Measurements from ENCODE around the gene OSTN.
"Not testable (repeated sequence)": the region's sequence is repeated elsewhere in the genome, so short reads cannot be mapped to it uniquely, and the experiment has no call there.

The OSTN gene

DNA sequence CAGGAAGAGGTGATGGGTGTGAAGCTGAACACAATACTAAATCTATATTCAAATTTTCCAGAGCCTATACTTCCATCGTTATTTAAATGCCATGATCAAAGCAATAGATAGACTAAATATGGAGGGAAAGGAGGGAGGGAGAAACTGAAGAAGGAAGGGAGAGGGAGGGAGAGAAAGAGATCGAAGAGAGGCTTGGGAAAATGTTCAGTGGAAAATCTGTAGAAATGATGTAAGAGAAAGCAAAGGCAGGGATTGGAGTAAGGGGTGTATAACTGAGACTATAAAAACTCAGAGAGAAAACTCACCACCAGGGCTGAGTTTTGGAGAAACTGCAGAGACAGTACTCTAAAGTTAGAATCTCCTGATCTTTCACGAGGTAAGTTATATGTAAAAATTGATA is at the start of gene OSTN:
TSS of gene OSTN (plus strand) at position 310 of the 400 bp plus-strand sequence. CDS start 13,292 bp downstream, outside the sequence.
- no peak for DNase-seq (ENCODE audit: low read depth in 2 of 2)

GRCh38 chr3:191151653-191152052 is 47.4 kb upstream of the OSTN start:
- DNase-seq (ENCODE audit: low read depth in 2 of 2) = no peak

DNA sequence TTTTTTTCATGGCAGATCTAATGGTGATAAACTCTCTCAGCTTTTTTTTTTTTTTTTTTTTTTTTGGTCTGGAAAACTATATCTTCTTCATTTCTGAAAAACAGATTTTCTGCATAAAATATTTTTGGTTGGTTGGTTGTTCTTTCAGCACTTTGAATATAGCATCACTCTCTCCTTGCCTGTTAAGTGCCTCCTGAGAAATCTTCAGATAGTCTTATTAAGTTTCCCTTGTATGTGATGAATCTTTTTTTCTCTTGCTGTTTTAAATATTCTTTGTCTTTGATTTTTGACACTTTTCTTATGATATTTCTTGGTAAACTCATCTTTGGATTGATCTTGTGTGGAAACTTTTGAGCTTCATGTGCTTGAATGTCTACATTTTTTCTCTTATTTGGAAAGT is 44.2 kb upstream of the OSTN start:
- no peak for DNase-seq (ENCODE audit: low read depth in 2 of 2)

- no peak for DNase-seq (ENCODE audit: low read depth in 2 of 2)
Observed at GRCh38 chr3:191158247-191158646, 40.8 kb upstream of the OSTN start.

GRCh38 chr3:191158815-191159214 is 40.2 kb upstream of the OSTN start:
- no peak for DNase-seq (ENCODE audit: low read depth in 2 of 2)

DNA sequence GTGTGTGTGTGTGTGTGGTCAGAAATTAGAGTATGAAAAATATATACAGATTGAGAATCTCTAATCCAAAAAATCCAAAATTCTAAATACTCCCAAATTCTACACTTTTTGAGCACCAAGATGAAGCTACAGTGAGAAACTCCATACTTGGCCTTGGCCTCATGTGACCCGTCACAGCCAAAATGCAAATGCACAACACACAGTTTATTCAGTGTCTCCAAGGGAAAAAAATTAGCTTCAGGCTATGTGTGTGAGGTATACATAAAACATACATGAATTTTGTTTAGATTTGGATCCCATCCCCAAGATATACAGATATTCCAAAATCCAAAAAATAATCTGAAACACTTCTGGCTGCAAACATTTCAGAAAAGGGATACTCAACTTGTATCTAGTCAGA is 33.2 kb upstream of the OSTN start:
- no peak for DNase-seq (ENCODE audit: low read depth in 2 of 2)

GRCh38 chr3:191166368-191166767 is 32.7 kb upstream of the OSTN start:
- no peak for DNase-seq (ENCODE audit: low read depth in 2 of 2)

GRCh38 chr3:191169566-191169965 is 29.5 kb upstream of the OSTN start:
- no peak for DNase-seq (ENCODE audit: low read depth in 2 of 2)

- no peak for DNase-seq (ENCODE audit: low read depth in 2 of 2)
Observed at GRCh38 chr3:191170097-191170496, 28.9 kb upstream of the OSTN start.

- no peak for DNase-seq (ENCODE audit: low read depth in 2 of 2)
Observed at GRCh38 chr3:191175102-191175501, 23.9 kb upstream of the OSTN start.

- no peak for DNase-seq (ENCODE audit: low read depth in 2 of 2)
Observed at GRCh38 chr3:191176038-191176785, 22.8 kb upstream of the OSTN start.

- DNase-seq (ENCODE audit: low read depth in 2 of 2) = not testable (repeated sequence)
Observed at GRCh38 chr3:191185382-191185781, 13.7 kb upstream of the OSTN start.

DNA sequence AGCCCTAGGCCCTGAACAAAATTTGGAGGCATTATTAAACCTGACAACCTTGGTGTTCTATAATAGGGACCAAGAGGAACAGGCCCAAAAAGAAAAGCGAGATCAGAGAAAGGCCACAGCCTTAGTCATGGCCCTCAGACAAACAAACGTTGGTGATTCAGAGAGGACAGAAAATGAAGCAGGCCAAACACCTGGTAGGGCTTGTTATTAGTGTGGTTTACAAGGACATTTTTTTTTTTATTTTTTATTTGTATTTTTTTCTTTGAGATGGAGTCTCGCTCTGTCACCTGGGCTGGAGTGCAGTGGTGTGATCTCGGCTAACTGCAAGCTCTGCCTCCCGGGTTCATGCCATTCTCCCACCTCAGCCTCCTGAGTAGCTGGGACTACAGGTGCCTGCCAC is 10.8 kb upstream of the OSTN start:
- DNase-seq (ENCODE audit: low read depth in 2 of 2) = not testable (repeated sequence)

- not testable (repeated sequence) for DNase-seq (ENCODE audit: low read depth in 2 of 2)
Observed at GRCh38 chr3:191192270-191192669, 6.8 kb upstream of the OSTN start.

DNA sequence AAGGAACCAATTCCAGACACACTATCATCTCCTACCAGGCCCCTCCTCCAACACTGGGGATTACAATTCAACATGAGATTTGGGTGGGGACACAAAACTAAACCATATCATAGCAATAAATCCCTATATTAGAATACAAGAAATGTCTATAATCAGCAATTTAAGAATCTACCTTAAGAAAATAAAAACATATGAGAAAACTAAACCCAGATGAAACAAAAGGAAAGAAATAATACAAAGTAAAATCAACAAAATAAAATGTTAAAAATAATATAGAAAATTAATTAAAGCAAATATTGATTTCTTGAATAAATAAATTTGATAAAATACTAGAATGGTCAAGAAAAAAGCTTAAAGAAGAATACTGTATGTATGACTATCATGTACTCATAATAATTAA is 6.1 kb upstream of the OSTN start:
- DNase-seq (ENCODE audit: low read depth in 2 of 2) = no peak

DNA sequence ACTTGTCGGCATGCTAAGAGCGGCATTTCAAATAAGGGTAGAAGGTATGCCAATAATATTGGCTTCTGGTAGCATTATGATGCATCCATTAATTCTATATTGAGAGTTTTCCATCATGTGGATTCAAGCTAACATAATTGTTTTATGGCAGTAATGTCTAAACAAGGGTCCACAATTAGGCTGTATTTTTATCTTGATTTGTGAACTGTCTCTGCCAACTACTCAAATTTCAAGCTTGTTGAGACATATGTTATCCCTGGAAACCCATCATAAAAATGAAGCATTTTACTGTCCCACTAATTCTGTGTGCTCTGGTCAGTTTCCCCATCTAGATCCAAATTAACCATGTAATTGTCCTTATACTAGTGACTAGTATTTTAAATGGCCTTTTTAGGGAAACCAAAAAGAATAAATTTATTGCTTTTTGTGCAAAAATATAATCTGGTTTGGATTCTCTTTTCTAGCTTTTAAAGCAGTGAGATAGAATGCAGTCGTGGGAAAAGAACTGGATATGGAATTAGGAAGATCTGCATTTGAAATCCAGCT is 1.2 kb upstream of the OSTN start:
- no peak for DNase-seq (ENCODE audit: low read depth in 2 of 2)

DNA sequence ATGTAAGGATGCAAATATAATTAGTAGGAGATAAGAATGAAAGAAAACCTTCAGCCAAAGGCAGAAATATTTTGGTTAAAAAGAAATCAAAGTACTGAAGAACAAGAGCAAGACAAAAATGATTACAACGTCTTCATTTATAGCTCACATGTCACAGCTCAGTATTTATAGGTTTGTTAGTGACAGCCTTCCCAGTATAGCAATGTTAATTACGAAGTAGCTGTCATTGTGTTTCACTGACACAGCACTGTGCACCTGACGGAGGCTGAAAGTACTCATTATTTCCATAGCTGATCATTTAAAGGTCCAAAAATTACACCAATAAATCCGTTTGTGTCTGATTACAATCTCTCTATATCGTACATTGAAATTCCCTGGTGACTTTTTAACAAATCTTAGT is 561 bp upstream of the OSTN start:
- no peak for DNase-seq (ENCODE audit: low read depth in 2 of 2)

DNA sequence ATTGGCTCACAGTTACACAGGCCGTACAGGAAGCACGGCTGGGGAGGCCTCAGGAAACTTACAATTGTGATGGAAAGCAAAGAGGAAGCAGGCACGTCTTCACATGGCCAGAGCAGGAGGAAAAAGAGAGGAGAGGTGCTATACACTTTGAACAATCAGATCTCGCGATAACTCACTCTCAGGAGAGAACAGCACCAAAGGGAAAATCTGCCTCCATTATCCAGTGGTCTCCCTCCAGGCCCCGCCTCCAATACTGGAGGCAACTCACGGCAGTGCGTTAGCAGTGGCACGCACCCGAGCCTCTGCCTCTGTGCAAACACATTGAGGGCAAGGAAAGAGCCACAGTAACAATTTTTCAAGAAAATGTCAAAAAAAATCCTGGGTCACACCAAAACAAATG is 11.0 kb downstream of the OSTN start:
- no peak for DNase-seq (ENCODE audit: low read depth in 2 of 2)

DNA sequence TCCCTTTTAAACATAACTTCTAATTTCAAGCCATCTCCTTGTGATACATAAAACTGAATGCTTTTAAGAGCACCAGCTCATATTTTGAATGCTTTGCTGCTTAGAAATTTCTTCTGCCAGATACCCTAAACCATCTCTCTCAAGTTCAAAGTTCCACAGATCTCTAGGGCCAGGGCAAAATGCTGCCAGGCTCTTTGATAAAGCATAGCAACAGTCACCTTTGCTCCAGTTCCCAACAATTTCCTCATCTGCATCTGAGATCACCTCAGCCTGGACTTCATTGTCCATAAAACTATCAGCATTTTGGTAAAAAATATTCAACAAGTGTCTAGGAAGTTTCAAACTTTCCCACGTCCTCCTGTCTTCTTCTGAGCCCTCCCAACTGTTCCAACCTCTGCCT is 17.5 kb downstream of the OSTN start:
- DNase-seq (ENCODE audit: low read depth in 2 of 2) = no peak

DNA sequence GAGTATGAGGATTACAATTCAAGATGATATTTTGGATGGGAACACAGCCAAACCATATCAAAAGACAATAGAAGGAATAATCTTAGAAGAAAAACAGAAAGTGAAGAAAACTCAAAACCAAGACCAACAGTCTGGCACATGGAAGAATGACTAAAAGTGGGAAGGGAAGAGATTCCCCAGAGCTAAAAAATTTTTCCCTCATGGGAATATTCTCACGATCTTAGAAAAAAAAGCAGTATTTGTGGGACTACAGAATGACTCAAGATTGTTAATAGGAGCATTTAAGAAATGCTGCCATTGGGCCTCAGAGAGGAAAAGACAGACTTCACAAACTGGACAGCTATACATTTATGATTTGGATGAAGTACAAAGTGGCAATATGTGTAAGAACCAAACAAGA is 18.3 kb downstream of the OSTN start:
- DNase-seq (ENCODE audit: low read depth in 2 of 2) = no peak

DNA sequence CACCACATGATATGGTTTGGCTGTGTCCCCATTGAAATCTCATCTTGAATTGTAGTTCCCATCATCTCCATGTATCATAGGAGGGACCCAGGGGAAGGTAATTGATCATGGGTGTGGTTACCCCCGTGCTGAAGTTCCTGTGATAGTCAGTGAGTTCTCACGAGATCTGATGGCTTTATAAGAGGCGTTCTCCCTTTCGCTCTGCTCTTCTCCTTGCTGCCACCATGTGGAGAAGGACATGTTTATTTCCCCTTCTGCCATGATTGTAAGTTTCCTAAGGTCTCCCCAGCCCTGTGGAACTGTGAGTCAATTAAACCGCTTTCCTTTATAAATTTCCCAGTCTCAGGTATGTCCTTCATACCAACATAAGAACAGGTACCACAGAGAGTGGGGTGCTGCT is 21.9 kb downstream of the OSTN start:
- no peak for DNase-seq (ENCODE audit: low read depth in 2 of 2)

- no peak for DNase-seq (ENCODE audit: low read depth in 2 of 2)
Observed at GRCh38 chr3:191221638-191222037, 22.6 kb downstream of the OSTN start.

GRCh38 chr3:191227541-191227940 is 28.5 kb downstream of the OSTN start:
- no peak for DNase-seq (ENCODE audit: low read depth in 2 of 2)

DNA sequence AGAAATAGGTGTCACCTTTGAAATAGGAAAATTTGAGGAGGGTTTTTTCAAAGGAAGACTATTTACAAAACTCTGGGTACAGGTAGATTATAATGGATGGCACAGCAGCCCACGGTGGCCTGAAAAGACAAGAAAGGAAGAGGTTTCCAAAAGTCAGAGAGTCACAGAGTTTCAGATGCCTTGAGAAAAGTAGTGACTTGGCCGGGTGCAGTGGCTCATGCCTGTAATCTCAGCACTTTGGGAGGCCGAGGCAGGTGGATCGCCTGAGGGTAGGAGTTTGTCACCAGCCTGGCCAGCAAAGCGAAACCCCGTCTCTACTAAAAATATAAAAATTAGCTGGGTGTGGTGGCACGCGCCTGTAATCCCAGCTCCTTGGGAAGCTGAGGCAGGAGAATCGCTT is 35.2 kb downstream of the OSTN start:
- no peak for DNase-seq (ENCODE audit: low read depth in 2 of 2)
